Testis (tissue), 3 donors: ENCODE results near the gene EPHA5. TPM values are rescaled to one million over a fixed set of nuclear protein-coding genes. Genes with fewer than 3 reads are reported as not detected.

Experiments used
- DNase-seq: peaks from one replicate; pipeline ENCODE4 v3.0.0-alpha.2; 2019
- H3K27ac ChIP-seq, 2 donors: fragments of 200-600 bp; sonication (generic); one replicate each; pipeline ENCODE4 v1.5.1; 2019
- H3K27me3 ChIP-seq: fragments of 200-600 bp; sonication (generic); one replicate; pipeline ENCODE4 v1.5.1; 2019
- H3K36me3 ChIP-seq: fragments of 200-600 bp; sonication (generic); one replicate; pipeline ENCODE4 v1.5.1; 2017; ENCODE audit warnings: low read depth; ENCODE audit errors: missing control alignments
- H3K4me1 ChIP-seq: fragments of 200-600 bp; sonication (generic); one replicate; pipeline ENCODE4 v1.5.1; 2019
- H3K4me3 ChIP-seq, 2 donors: fragments of 200-600 bp; sonication (generic); one replicate each; pipeline ENCODE4 v1.5.1; 2017 to 2019
- H3K9me3 ChIP-seq: fragments of 200-600 bp; sonication (generic); one replicate; pipeline ENCODE4 v1.5.1; 2017
- CTCF ChIP-seq, 3 experiments: fragments of 450-650 bp in 2 of 3; fragments of 200-600 bp in 1 of 3; sonication (generic) in 1 of 3; IDR thresholded peaks; one replicate each; pipeline ENCODE4 v1.5.1; 2016 to 2019; ENCODE audit warnings: antibody characterized with exemption in 3 of 3, mild to moderate bottlenecking in 2 of 3, moderate library complexity in 1 of 3
- POLR2A ChIP-seq: fragments of 450-650 bp; IDR thresholded peaks from one replicate; pipeline ENCODE4 v1.6.1; 2017; ENCODE audit warnings: antibody characterized with exemption, mild to moderate bottlenecking, moderate library complexity
- WGBS, 2 donors: methylation state at CpG; one replicate each; pipeline ENCODE4 v1.1.5; 2018; 5-methylcytosine and 5-hydroxymethylcytosine counted together
- intact Hi-C: fragments of 100-400 bp; cut with DNase I; formaldehyde crosslinking; loops from one replicate; pipeline ENCODE4 v1.15.1; 2023; ENCODE audit warnings: low total_unique reads
- polyA plus RNA-seq: library from polyadenylated mRNA; stranded (reverse); fragments of 350-450 nt; fragmentation: Illumina TruSeq; extraction: RNeasy Lipid Tissue Mini Kit (QIAGEN cat#74804); gene quantifications from one replicate; pipeline ENCODE4 v1.2.3, GENCODE V29; 2014; ENCODE audit warnings: low read depth, low replicate concordance; ENCODE audit not compliant: insufficient read depth
- total RNA-seq, 2 donors: library from RNA; depleted of rRNA; stranded (reverse); fragments of >200 nt; gene quantifications; one replicate each; pipeline ENCODE4 v1.2.3, GENCODE V29; 2016

The EPHA5 gene
- total and polyA plus RNA-seq, 3 donors from 2014 or later, result 1.0 to 3.1 (median 1.4) TPM

DNA sequence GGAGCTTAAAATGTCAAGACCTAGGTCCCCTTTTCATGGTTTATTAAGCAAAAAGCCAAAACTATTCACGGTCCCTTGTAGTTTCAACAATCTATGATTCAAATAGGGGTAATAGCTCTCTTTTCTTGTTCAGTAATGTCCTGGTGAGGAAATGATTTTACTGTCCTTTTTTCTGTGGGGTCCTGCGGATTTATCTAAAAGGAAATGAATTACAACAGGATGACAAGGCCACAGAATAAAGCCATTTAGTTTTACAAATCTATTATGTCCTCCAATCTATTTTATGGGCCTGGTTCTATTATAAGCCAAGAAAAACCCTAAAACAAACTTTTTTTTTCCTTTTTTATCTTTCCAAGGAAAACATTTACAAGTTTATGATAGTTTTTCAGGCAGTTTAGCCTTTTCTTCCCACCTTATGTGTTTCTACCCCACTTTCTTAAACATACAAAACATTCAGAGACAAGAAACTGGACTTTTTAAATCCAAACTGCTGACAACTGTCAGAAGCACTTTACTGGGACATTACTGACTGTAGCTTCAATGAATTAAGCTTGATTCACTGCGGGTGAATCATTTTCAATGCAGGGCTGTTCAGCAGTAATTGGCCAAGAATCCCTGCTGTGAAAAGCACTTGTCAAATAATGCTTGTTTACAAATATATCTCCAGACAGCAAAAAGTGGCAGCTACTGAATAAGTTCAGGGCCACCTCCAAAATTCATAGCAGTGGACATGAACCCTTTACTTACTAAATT, 4.3 kb downstream of the EPHA5 start:
- H3K4me3 ChIP-seq, result no peak overlapping the region
- DNase-seq, result no peak
- no peaks in the 10 kb centered on the region for H3K9me3 ChIP-seq
- H3K27ac ChIP-seq, result no peak overlapping the region
- TF ChIP-seq CTCF (IDR thresholded peaks at IDR 0.05) (no peak), POLR2A (no peak)
- peaks cover 18% of the 10 kb centered on the region for H3K4me1 ChIP-seq
- no peaks in the 10 kb centered on the region for H3K27me3 ChIP-seq
- no peaks in the 10 kb centered on the region for H3K36me3 ChIP-seq
- intact Hi-C loops, result no loop called here
- 83 to 88% methylated on average over 3 of the region's 3 CpGs for WGBS, 2 donors

DNA sequence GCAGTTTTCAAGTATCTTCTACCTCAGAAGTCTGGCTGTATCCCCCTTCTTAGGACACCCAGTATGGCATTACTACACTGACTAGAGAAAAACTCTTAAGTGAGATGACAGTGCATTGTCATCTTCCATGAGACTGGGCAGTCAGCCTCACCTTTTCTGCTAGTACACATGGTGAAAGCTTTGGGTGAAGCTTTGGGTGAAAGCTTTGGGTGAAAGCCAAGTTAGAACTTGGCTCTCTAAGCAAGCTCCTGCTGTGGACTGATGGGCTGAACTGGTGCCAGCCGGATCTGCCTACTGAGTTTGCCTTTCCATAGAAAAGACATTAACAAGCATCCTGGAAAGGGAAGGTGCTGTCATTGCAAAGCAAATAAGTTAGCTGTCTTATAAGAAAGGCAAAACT, 8.8 kb downstream of the EPHA5 start:
- no peak for TF ChIP-seq CTCF (IDR thresholded peaks at IDR 0.05)
- no peak for TF ChIP-seq POLR2A
- 70 to 81% methylated on average over 1 of the region's 1 CpG for WGBS, 2 donors
- intact Hi-C loops, result no loop called here
- Histone ChIP-seq H3K36me3 (no peaks in the 10 kb centered on the region), H3K9me3 (no peaks in the 10 kb centered on the region), H3K27ac (no peak overlapping the region), H3K27me3 (no peaks in the 10 kb centered on the region), H3K4me3 (no peak overlapping the region), H3K4me1 (no peaks in the 10 kb centered on the region)
- no peak for DNase-seq

DNA sequence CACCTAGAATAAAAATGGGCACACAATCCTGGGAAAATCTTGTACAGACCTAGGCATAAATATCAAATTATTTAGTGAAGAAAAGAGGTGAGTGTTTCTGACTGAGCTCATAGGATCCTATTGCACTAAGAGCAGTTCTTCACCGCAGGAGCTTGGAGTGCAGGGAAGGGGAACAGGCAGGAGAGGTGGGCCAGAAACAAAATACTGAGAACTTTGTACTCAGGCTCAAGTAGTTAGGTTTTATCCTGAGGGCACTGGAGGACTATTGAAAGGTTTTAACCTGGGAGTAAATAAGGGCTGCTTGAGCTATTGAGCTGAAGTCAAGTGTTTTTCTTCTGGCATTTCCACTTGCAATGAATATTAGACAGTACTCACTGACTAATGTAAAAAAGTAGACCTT, 12.2 kb downstream of the EPHA5 start:
- intact Hi-C loops, result no loop called here

GRCh38 chr4:65656008-65656407, 14.3 kb downstream of the EPHA5 start:
- Histone ChIP-seq H3K9me3 (no peaks in the 10 kb centered on the region), H3K4me1 (no peaks in the 10 kb centered on the region), H3K4me3 (no peak overlapping the region), H3K27me3 (no peaks in the 10 kb centered on the region), H3K27ac (no peak overlapping the region), H3K36me3 (no peaks in the 10 kb centered on the region)
- DNase-seq, result no peak
- TF ChIP-seq CTCF (IDR thresholded peaks at IDR 0.05) (no peak), POLR2A (no peak)
- intact Hi-C loops, result no loop called here

More for the DNA sequence above, 12.2 kb downstream of the EPHA5 start:
- Histone ChIP-seq H3K36me3 (no peaks in the 10 kb centered on the region), H3K27ac (no peak overlapping the region), H3K4me1 (no peaks in the 10 kb centered on the region), H3K4me3 (no peak overlapping the region), H3K27me3 (no peaks in the 10 kb centered on the region), H3K9me3 (no peaks in the 10 kb centered on the region)
- TF ChIP-seq CTCF (IDR thresholded peaks at IDR 0.05) (no peak), POLR2A (no peak)
- WGBS, 2 donors, result 60 to 81% methylated on average over 1 of the region's 1 CpG
- DNase-seq, result no peak

DNA sequence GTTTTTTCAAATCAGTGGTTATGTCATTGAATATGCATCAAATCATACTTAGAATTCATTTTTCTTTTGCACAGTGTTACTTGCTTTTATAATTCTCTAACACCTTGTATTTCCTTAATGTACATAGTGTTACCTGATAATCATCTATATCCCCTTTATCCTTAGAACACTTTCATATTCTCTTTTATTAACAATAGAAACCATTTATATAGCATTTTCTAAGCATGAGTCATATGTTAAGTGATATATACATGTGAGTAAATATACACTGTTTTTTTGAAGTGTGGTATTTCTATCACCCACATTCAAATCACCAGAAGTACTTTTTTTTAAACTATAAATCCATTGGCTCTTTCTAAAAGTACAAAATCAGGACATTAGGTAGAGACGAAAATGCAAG, 15.3 kb downstream of the EPHA5 start:
- DNase-seq, result no peak
- Histone ChIP-seq H3K36me3 (no peaks in the 10 kb centered on the region), H3K9me3 (no peaks in the 10 kb centered on the region), H3K27me3 (no peaks in the 10 kb centered on the region), H3K4me3 (no peak overlapping the region), H3K27ac (no peak overlapping the region), H3K4me1 (no peaks in the 10 kb centered on the region)
- 81 to 93% methylated on average over 1 of the region's 1 CpG for WGBS, 2 donors
- TF ChIP-seq CTCF (IDR thresholded peaks at IDR 0.05) (no peak), POLR2A (no peak)
- intact Hi-C loops, result no loop called here
